Liver (tissue), 9 donors: ENCODE data around the gene CRYZL1. TPM values are rescaled to one million over a fixed set of nuclear protein-coding genes. Genes with fewer than 3 reads are reported as not detected.

ENCODE experiments used
- DNase-seq: peaks from one replicate; pipeline ENCODE4 v3.0.0-alpha.2; 2017; ENCODE audit warnings: low spot score
- H3K27ac ChIP-seq, 2 donors: one replicate each; pipeline ENCODE4 v1.7.0; 2013; ENCODE audit warnings: inconsistent platforms in 2 of 2, low read length in 2 of 2, control low read depth in 1 of 2, low read depth in 1 of 2, mild to moderate bottlenecking in 1 of 2
- H3K27me3 ChIP-seq, 4 donors: one replicate each; pipeline versions ENCODE4 v1.6.1 to v1.7.0; 2013; ENCODE audit warnings: low read length in 3 of 4, inconsistent platforms in 1 of 4, mild to moderate bottlenecking in 1 of 4, moderate library complexity in 1 of 4; ENCODE audit not compliant: control insufficient read depth in 4 of 4, insufficient read depth in 4 of 4
- H3K36me3 ChIP-seq, 4 donors: one replicate each; pipeline versions ENCODE4 v1.6.1 to v1.7.0; 2013; ENCODE audit warnings: low read length in 3 of 4, mild to moderate bottlenecking in 3 of 4, low read depth in 1 of 4, moderate library complexity in 1 of 4; ENCODE audit not compliant: control insufficient read depth in 4 of 4, insufficient read depth in 3 of 4
- H3K4me1 ChIP-seq, 4 donors: one replicate each; pipeline versions ENCODE4 v1.6.1 to v1.7.0; 2013; ENCODE audit warnings: low read length in 3 of 4, mild to moderate bottlenecking in 3 of 4, moderate library complexity in 1 of 4; ENCODE audit not compliant: control insufficient read depth in 4 of 4, insufficient read depth in 4 of 4
- H3K4me3 ChIP-seq, 3 donors: one replicate each; pipeline versions ENCODE4 v1.6.1 to v1.7.0; 2013; ENCODE audit warnings: low read length in 3 of 3, control low read depth in 1 of 3, low read depth in 1 of 3, mild to moderate bottlenecking in 1 of 3
- H3K9ac ChIP-seq, 2 donors: one replicate each; pipeline ENCODE4 v1.7.0; 2013; ENCODE audit warnings: low read length in 2 of 2, mild to moderate bottlenecking in 2 of 2, moderate library complexity in 2 of 2, control low read depth in 1 of 2, low read depth in 1 of 2
- H3K9me3 ChIP-seq, 4 donors: one replicate each; pipeline versions ENCODE4 v1.6.1 to v1.7.0; 2013; ENCODE audit warnings: low read length in 3 of 4; ENCODE audit not compliant: control insufficient read depth in 4 of 4
- CTCF ChIP-seq: fragments of 150-350 bp; IDR thresholded peaks from 2 replicates; pipeline ENCODE4 v1.5.1; 2017; ENCODE audit warnings: improper control_type of control experiment, low read depth, low read length; ENCODE audit not compliant: missing input control
- EGR1 ChIP-seq, 2 donors: IDR thresholded peaks; 2 replicates each; pipeline ENCODE4 v1.6.1; 2016 to 2018; ENCODE audit warnings: antibody characterized with exemption in 2 of 2, low read depth in 2 of 2
- FOXA1 ChIP-seq: IDR thresholded peaks from 2 replicates; pipeline ENCODE4 v1.6.1; 2016; ENCODE audit warnings: antibody characterized with exemption
- FOXA2 ChIP-seq: IDR thresholded peaks from 2 replicates; pipeline ENCODE4 v1.6.1; 2016; ENCODE audit warnings: antibody characterized with exemption
- GABPA ChIP-seq, 2 donors: IDR thresholded peaks in 1 of 2; conservative IDR thresholded peaks in 1 of 2; 2 replicates each; pipeline ENCODE4 v1.6.1; 2016; ENCODE audit warnings: antibody characterized with exemption in 2 of 2, mild to moderate bottlenecking in 1 of 2, moderate library complexity in 1 of 2
- HNF4G ChIP-seq: IDR thresholded peaks from 2 replicates; pipeline ENCODE4 v1.6.1; 2016; ENCODE audit warnings: antibody characterized with exemption
- MAX ChIP-seq: IDR thresholded peaks from 2 replicates; pipeline ENCODE4 v1.6.1; 2016; ENCODE audit warnings: antibody characterized with exemption
- NR2F2 ChIP-seq: IDR thresholded peaks from 2 replicates; pipeline ENCODE4 v1.6.1; 2016; ENCODE audit warnings: antibody characterized with exemption
- REST ChIP-seq: IDR thresholded peaks from 2 replicates; pipeline ENCODE4 v1.6.1; 2016; ENCODE audit warnings: antibody characterized with exemption, mild to moderate bottlenecking
- RXRA ChIP-seq, 2 donors: IDR thresholded peaks; 2 replicates each; pipeline ENCODE4 v1.6.1; 2017 to 2018; ENCODE audit warnings: antibody characterized with exemption in 2 of 2, mild to moderate bottlenecking in 1 of 2
- SP1 ChIP-seq: IDR thresholded peaks from 2 replicates; pipeline ENCODE4 v1.6.1; 2018; ENCODE audit warnings: antibody characterized with exemption, mild to moderate bottlenecking
- TAF1 ChIP-seq: conservative IDR thresholded peaks from 2 replicates; pipeline ENCODE4 v1.6.1; 2016; ENCODE audit warnings: antibody characterized with exemption, mild to moderate bottlenecking
- WGBS: extraction: QIAGEN DNeasy Blood & Tissue Kit; methylation state at CpG from one replicate; pipeline ENCODE4 v1.1.7; 2013; 5-methylcytosine and 5-hydroxymethylcytosine counted together
- polyA plus RNA-seq, 2 donors: library from polyadenylated mRNA; stranded (reverse) in 1 of 2; unstranded in 1 of 2; fragments of 200-250 nt in 1 of 2; fragments of >200 nt in 1 of 2; fragmentation: Nextera tagmentation in 1 of 2; extraction: Ambion mirVana in 1 of 2; gene quantifications; one replicate each; pipeline versions ENCODE4 v1.2.1 to v1.2.3, GENCODE V29; 2013 to 2015
- total RNA-seq, 2 donors: library from RNA; depleted of rRNA; stranded (reverse); fragments of >200 nt; gene quantifications; one replicate each; pipeline ENCODE4 v1.2.3, GENCODE V29; 2014
- donor health status: healthy.
- donor health status: healthy.
- donor health status: healthy.
- donor health status: healthy.
- donor health status: healthy.

The CRYZL1 gene
- total and polyA plus RNA-seq, 4 donors: 6.8 to 18.1 (median 11.5) TPM

- DNase-seq: no peak
- H3K9ac ChIP-seq: no peak overlapping the region
- H3K9me3 ChIP-seq: no peaks in the 10 kb centered on the region
- H3K36me3 ChIP-seq: peaks cover 34 to 64% (median 59%) of the 10 kb centered on the region in 4 donors
- TF ChIP-seq TAF1 (no peak), FOXA1 (no peak), NR2F2 (no peak), CTCF (no peak), GABPA (IDR thresholded peaks at IDR 0.05 in 1 of 2, conservative IDR thresholded peaks at IDR 0.05 in 1 of 2) (no peak)
- H3K4me3 ChIP-seq: no peak overlapping the region
- 98% methylated on average over 23 of the region's 23 CpGs for WGBS
- peaks cover 0 to 4% (median 0%) of the 10 kb centered on the region in 4 donors for H3K4me1 ChIP-seq
- no peaks in the 10 kb centered on the region for H3K27me3 ChIP-seq
- no peak overlapping the region for H3K27ac ChIP-seq
These were observed 90.5 kb downstream of the CRYZL1 start for GRCh38 chr21:33550772-33551660.

GRCh38 chr21:33549848-33550771, 91.4 kb downstream of the CRYZL1 start:
- H3K9me3 ChIP-seq: no peaks in the 10 kb centered on the region
- peaks cover 33 to 64% (median 56%) of the 10 kb centered on the region in 4 donors for H3K36me3 ChIP-seq
- no peak for DNase-seq
- no peak overlapping the region for H3K9ac ChIP-seq
- H3K27ac ChIP-seq: no peak overlapping the region
- TF ChIP-seq MAX: no peak
- no peak for TF ChIP-seq EGR1 (IDR thresholded peaks at IDR 0.05; ENCODE audit: low read depth in 2 of 2)
- TF ChIP-seq RXRA (IDR thresholded peaks at IDR 0.05): no peak
- no peak for TF ChIP-seq SP1
- no peak for TF ChIP-seq FOXA2
- TF ChIP-seq HNF4G: no peak
- no peak for TF ChIP-seq REST
- no peaks in the 10 kb centered on the region for H3K27me3 ChIP-seq
- peaks cover 0 to 11% (median 6%) of the 10 kb centered on the region in 4 donors for H3K4me1 ChIP-seq
- H3K4me3 ChIP-seq: no peak overlapping the region
- WGBS: 98% methylated on average over 19 of the region's 19 CpGs
